Keratinocyte (primary cell): Measurements from ENCODE around the gene LHFPL2.

Experiments used
- EZH2 ChIP-seq: IDR thresholded peaks from one replicate; pipeline ENCODE4 v1.6.1; 2012; ENCODE audit warnings: inconsistent platforms, mild to moderate bottlenecking, low read length, moderate library complexity
- TF ChIP-seq, protein P1 (sequence below), 3 experiments: IDR thresholded peaks in 1 of 3; conservative IDR thresholded peaks in 1 of 3; optimal IDR thresholded peaks in 1 of 3; 2 replicates in 2 of 3; 3 replicates in 1 of 3; pipeline versions ENCODE3 to v1.5.1; 2011; ENCODE audit warnings: low read length in 3 of 3, mild to moderate bottlenecking in 3 of 3, moderate library complexity in 2 of 3, control low read depth in 1 of 3, inconsistent platforms in 1 of 3; ENCODE audit not compliant: insufficient read depth in 2 of 3; ENCODE audit errors: extremely low read depth in 1 of 3

DNA sequence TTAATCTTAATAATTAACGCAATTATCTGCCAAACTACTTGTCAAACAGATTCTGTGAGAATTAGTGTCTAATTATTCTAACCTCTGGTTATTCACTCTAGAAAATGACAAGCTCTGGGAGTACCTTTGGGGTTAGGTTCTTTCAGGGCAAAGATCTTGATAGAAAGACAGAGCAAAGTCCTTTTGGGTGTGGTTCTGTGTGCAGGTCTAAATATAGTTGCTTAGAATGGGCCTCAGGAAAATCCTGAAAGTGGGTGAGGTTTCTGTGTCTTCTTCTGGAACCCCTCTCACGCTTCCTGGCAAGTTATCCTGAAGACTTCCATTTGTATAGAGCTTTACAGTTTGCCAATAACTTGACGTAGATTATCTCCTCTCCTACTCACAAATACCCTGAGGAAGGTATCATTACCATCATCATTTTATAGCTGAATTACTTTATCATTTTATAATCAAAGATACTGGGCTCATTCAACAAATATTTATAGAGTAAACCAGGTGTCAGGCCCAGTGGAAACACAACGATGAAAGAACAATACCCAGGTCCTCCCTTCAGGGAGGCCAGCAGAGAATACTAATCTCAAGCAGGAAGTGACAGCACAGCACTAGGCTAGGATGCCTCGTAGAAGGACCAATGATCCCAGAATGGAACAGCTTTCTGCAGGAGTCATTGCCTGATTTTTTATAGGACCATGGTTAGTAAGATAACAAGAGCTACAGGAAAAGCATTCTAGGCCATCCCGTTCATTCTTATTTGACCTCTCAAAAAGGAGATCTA lies 27.6 kb upstream of the LHFPL2 start:
- TF ChIP-seq, protein P1, sequence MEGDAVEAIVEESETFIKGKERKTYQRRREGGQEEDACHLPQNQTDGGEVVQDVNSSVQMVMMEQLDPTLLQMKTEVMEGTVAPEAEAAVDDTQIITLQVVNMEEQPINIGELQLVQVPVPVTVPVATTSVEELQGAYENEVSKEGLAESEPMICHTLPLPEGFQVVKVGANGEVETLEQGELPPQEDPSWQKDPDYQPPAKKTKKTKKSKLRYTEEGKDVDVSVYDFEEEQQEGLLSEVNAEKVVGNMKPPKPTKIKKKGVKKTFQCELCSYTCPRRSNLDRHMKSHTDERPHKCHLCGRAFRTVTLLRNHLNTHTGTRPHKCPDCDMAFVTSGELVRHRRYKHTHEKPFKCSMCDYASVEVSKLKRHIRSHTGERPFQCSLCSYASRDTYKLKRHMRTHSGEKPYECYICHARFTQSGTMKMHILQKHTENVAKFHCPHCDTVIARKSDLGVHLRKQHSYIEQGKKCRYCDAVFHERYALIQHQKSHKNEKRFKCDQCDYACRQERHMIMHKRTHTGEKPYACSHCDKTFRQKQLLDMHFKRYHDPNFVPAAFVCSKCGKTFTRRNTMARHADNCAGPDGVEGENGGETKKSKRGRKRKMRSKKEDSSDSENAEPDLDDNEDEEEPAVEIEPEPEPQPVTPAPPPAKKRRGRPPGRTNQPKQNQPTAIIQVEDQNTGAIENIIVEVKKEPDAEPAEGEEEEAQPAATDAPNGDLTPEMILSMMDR (optimal IDR thresholded peaks at IDR 0.05 in 1 of 3, IDR thresholded peaks at IDR 0.05 in 1 of 3, conservative IDR thresholded peaks at IDR 0.05 in 1 of 3; ENCODE audit: extremely low read depth in 1 of 3, insufficient read depth in 2 of 3, low read length in 3 of 3) = no peak
- TF ChIP-seq EZH2 = no peak
